Embryonic facial prominence (tissue), 1 donor: Measurements from ENCODE around the gene HK2.
"Not testable (repeated sequence)": the region's sequence is repeated elsewhere in the genome, so short reads cannot be mapped to it uniquely, and the experiment has no call there.

Experiments
- DNase-seq: peaks from one replicate; pipeline ENCODE4 v3.0.0-alpha.2; 2016; ENCODE audit errors: extremely low spot score

HK2 gene

GRCh38 chr2:74895001-74895400, 61.1 kb downstream of the HK2 start:
- no peak for DNase-seq

DNA sequence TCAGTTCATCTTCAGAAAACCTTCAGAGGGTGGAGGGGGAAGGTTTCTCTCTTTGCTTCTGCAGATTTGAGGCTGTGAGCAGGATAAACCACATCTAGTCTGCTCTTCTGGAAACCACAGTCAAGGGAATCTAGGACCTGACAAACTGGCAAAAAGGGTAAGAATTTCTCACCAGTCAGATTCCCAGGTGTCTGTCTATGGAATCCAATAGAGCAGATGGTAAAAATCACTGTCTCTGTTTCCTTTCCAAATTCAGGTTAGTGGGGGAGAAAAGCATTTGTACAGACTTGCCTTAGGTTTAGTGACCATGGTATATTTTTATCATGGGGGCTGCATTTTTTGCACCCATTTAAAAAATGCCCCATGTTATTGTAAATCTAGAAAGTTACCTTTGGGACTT, 62.3 kb downstream of the HK2 start:
- no peak for DNase-seq

DNA sequence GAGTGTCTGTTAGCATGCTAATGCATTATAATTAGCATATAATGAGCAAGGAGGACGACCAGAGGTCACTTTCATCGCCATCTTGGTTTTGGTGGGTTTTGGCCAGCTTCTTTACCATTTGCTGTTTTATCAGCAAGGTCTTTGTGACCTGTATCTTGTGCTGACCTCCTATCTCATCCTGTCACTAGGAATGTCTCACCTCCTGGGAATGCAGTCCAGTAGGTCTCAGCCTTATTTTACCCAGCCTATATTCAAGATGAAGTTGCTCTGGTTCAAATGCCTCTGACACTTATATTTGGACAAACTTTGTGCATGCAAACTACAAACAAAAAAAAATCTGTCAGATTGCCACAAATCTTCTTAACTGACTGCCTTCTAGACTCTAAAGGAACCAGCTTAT, 66.3 kb downstream of the HK2 start:
- not testable (repeated sequence) for DNase-seq

- no peak for DNase-seq
Measured at GRCh38 chr2:74902281-74902860, 68.4 kb downstream of the HK2 start.

DNA sequence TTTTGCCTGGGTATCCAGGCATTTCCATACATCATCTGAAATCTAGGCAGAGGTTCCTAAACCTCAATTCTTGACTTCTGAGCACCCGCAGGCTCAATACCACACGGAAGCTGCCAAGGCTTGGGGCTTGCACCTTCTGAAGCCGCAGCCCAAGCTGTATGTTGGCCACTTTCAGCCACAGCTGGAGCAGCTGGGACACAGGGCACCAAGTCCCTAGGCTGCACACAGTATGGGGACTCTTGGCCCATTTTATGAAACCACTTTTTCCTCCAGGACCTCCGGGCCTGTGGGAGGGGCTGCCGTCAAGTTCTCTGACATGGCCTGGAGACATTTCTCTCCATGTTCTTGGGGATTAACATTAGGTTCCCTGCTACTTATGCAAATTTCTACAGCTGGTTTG, 72.5 kb downstream of the HK2 start:
- DNase-seq: no peak

GRCh38 chr2:74907560-74907959, 73.6 kb downstream of the HK2 start:
- DNase-seq: not testable (repeated sequence)

GRCh38 chr2:74908748-74909444, 75.0 kb downstream of the HK2 start:
- DNase-seq: no peak

GRCh38 chr2:74910245-74910644, 76.3 kb downstream of the HK2 start:
- no peak for DNase-seq

DNA sequence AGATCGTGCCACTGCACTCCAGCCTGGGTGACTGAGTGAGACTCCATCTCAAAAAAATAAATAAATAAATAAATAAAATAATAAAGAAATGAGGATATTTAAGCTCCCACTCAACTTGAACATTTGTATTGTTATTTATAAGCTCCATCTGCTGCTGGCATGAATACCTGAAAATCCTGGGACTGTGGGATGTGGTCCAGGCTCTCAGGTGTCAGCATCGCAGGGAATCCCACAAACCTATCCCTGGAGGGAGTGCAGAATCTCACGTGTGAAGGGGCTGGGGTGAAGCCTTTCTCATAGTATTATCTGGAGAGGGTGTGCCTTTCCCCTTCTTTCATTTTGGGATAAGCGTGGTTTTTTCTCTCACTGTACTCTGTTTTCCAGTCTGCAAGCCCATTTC, 77.1 kb downstream of the HK2 start:
- DNase-seq: no peak

- DNase-seq: no peak
Measured at GRCh38 chr2:74915743-74916142, 81.8 kb downstream of the HK2 start.

- no peak for DNase-seq
Measured at GRCh38 chr2:74916394-74916793, 82.5 kb downstream of the HK2 start.

GRCh38 chr2:74917702-74918619, 84.0 kb downstream of the HK2 start:
- DNase-seq: no peak

DNA sequence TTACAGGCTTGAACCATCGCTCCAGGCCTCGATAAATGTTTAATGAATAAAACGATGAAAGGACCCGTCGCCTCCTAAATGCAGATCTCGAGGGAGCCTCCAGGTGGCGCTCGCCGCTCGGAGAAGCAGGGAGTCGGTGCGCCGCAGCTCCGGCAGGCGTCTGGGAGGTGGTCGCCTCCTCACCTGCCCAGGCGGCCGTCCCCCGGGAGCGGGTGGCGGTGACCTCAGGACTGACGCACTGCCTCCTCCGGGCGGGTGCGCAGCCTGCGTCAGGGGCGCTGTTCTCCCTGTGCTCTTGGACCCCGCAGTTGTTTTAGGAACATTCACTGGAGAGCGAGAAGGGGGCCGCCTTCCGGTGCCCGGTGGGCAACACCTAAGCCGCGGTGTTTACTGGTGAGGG, 85.9 kb downstream of the HK2 start:
- DNase-seq: no peak

- no peak for DNase-seq
Measured at GRCh38 chr2:74921236-74921736, 87.4 kb downstream of the HK2 start.

DNA sequence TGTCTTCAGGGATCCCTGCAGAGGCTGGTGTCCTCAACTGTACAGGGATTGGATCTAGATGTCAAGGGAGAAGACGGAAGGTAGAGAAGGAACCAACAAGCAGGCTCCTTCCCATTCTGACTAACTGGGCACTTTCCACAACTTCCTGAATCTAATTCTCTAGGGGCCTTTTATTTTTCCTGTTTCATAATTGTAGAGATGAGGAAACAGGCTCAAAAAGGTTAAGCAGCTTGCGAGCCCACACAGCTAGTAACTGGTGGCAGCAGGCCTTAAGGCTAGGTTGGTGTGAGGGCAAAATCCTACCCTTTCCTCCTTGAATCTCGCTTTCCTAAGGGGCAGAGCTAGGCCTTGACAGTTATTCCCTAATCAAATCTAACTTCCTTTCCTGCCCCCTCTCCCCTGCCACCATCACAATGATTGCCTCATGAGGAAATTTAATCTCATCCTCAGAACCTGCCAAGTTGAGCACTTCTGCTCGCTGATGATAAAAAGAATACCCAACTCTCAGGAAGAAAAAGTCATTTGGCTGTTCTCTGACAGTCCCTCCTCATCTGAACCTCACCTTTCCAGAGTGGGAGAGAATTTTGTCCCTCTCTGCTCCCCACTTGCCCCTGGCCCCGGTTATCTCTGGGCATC, 88.8 kb downstream of the HK2 start:
- DNase-seq: no peak

DNA sequence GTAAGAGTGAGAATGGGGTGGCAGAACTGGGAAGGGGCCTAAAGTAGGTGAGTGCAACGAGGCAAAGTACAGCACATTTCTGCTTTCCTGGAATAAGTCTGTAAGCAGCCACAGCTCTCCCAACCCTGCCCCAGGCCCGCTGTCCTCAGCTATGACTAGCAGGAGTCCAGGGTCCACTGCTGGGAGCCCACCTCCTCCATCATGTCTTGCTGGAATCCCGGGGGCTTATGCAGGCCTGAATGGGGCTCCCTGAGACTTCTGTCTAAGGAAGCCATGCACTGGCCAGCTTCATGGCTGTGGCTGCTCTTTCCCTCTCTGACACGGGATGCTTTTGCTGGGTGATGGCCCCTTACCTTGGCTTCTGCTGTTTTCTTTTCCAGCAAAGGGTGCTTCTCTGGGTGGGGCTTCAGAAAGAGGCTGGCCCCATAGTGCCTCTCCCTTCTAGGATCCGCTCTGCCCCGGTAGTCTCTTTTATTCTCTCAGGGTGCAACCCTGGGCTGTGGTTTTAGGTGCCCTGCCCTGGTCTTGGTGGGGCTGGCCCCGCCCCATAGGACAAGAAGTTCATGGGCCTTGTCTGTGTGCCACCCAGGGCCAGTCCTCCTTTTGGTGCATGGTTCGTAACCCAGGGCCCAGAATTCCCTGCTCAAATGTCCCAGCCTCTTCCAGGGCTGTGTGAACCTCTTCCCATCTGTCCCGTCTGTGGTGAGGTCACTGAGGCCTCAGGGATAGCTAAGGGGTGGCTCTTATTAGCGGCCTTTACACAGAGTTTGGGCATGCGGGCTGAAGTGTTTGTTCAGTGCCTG, 90.7 kb downstream of the HK2 start:
- no peak for DNase-seq

GRCh38 chr2:74925361-74925786, 91.4 kb downstream of the HK2 start:
- no peak for DNase-seq

- DNase-seq: no peak
Measured at GRCh38 chr2:74927621-74928020, 93.7 kb downstream of the HK2 start.

GRCh38 chr2:74930811-74931486, 97.0 kb downstream of the HK2 start:
- DNase-seq: no peak

DNA sequence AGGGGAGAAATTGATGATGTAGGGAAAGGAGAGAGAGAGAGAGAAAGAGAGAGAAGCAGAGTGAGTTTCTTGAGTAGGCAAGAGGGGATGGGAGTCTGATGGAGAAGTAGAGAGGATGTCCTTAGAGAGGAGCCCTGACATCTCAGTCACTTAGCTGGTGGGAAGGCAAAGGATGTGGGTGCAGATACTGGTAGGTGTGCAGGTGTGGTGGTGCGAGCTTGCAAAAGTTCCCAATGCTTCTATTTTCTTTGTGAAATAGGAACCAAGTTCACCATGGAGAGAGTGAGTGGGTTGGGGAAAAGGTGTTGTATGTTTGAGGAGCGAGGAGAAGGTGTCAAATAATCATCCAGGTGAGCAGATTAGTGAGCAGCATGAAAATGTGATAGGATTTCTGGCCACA, 98.0 kb downstream of the HK2 start:
- DNase-seq: no peak

GRCh38 chr2:74935975-74936391, 102.1 kb downstream of the HK2 start:
- no peak for DNase-seq
